ENCODE data around the gene FAP.

The FAP gene

GRCh38 chr2:162221064-162221463 is 22.2 kb downstream of the FAP start:
- TF ChIP-seq CTCF (IDR thresholded peaks at IDR 0.05; ENCODE audit: insufficient read depth, low read length, missing control alignments) = peak; percentile 88
- POLR2A ChIA-PET = interaction anchor here (1.2 kb wide), 2 partner anchors 11 to 17 kb away, joined by 3 read pairs; no protein-coding TSS in a partner anchor
- DNase-seq (ENCODE audit: low read depth, low spot score) = no peak
- CTCF ChIA-PET = interaction anchor here (0.7 to 16.8 kb wide), 37 partner anchors 9 to 873 kb away, joined by 3 to 656 read pairs (median 6); partner anchors contain the start of genes FAP and IFIH1
- H3K4me3 ChIP-seq (ENCODE audit: low read depth, low read length) = no peak overlapping the region

GRCh38 chr2:162220368-162220767 is 22.9 kb downstream of the FAP start:
- no peak for TF ChIP-seq CTCF (IDR thresholded peaks at IDR 0.05; ENCODE audit: insufficient read depth, low read length, missing control alignments)
- ChIA-PET CTCF (interaction anchor here (0.7 to 16.8 kb wide), 34 partner anchors 9 to 872 kb away, joined by 3 to 656 read pairs (median 9); partner anchors contain the start of genes FAP and IFIH1), POLR2A (interaction anchor here (0.7 to 1.2 kb wide), 2 partner anchors 9 to 11 kb away, joined by 3 read pairs; no protein-coding TSS in a partner anchor)
- no peak for DNase-seq (ENCODE audit: low read depth, low spot score)
- H3K4me3 ChIP-seq (ENCODE audit: low read depth, low read length) = no peak overlapping the region

- TF ChIP-seq CTCF (IDR thresholded peaks at IDR 0.05; ENCODE audit: insufficient read depth, low read length, missing control alignments) = no peak
- CTCF ChIA-PET = interaction anchor here (1.5 to 16.8 kb wide), 18 partner anchors 8 to 77 kb away, joined by 4 to 656 read pairs (median 22); partner anchors contain the start of gene FAP
- POLR2A ChIA-PET = interaction anchor here (0.6 to 0.7 kb wide), 2 partner anchors 69 to 78 kb away, joined by 3 to 4 read pairs; no protein-coding TSS in a partner anchor
- H3K4me3 ChIP-seq (ENCODE audit: low read depth, low read length) = no peak overlapping the region
- DNase-seq (ENCODE audit: low read depth, low spot score) = no peak
Observed at GRCh38 chr2:162219426-162219825, 23.8 kb downstream of the FAP start.

- no peak overlapping the region for H3K4me3 ChIP-seq (ENCODE audit: low read depth, low read length)
- DNase-seq (ENCODE audit: low read depth, low spot score) = no peak
- ChIA-PET CTCF (interaction anchor here (0.7 to 16.8 kb wide), 6 partner anchors 12 to 79 kb away, joined by 3 to 656 read pairs (median 30); partner anchors contain the start of gene FAP), POLR2A (no interaction called here)
- TF ChIP-seq CTCF (IDR thresholded peaks at IDR 0.05; ENCODE audit: insufficient read depth, low read length, missing control alignments) = no peak
Observed at GRCh38 chr2:162217598-162217997, 25.6 kb downstream of the FAP start.

- DNase-seq (ENCODE audit: low read depth, low spot score) = no peak
- CTCF ChIA-PET = interaction anchor here (0.9 to 16.8 kb wide), 8 partner anchors 9 to 82 kb away, joined by 3 to 656 read pairs (median 4); no protein-coding TSS in a partner anchor
- POLR2A ChIA-PET = no interaction called here
- H3K4me3 ChIP-seq (ENCODE audit: low read depth, low read length) = no peak overlapping the region
- TF ChIP-seq CTCF (IDR thresholded peaks at IDR 0.05; ENCODE audit: insufficient read depth, low read length, missing control alignments) = no peak
Observed at GRCh38 chr2:162215162-162215561, 28.1 kb downstream of the FAP start.

- DNase-seq (ENCODE audit: low read depth, low spot score) = no peak
- CTCF ChIA-PET = interaction anchor here (4.1 to 16.8 kb wide), 2 partner anchors 9 to 85 kb away, joined by 43 to 656 read pairs; no protein-coding TSS in a partner anchor
- no peak overlapping the region for H3K4me3 ChIP-seq (ENCODE audit: low read depth, low read length)
- POLR2A ChIA-PET = no interaction called here
- no peak for TF ChIP-seq CTCF (IDR thresholded peaks at IDR 0.05; ENCODE audit: insufficient read depth, low read length, missing control alignments)
Observed at GRCh38 chr2:162212366-162212765, 30.9 kb downstream of the FAP start.
